ENCODE measurements around the gene UVSSA. TPM values are rescaled to one million over a fixed set of nuclear protein-coding genes. Genes with fewer than 3 reads are reported as not detected.

UVSSA gene
- total RNA-seq, 2 donors from 2014 or later: 50.4 to 61.6 TPM

GRCh38 chr4:1316537-1317168, 30.4 kb upstream of the UVSSA start:
- Mint-ChIP-seq H3K36me3 (ENCODE audit: low read depth) (peaks cover 88% of the 10 kb centered on the region), H3K27ac (no peak overlapping the region), H3K27me3 (ENCODE audit: insufficient read depth) (no peaks in the 10 kb centered on the region), H3K4me3 (no peak overlapping the region), H3K4me1 (peaks cover 4% of the 10 kb centered on the region), H3K9me3 (peaks cover 23% of the 10 kb centered on the region)
- Histone ChIP-seq H3K27me3 (ENCODE audit: control insufficient read depth, insufficient read depth, low read length, poor library complexity, severe bottlenecking) (no peaks in the 10 kb centered on the region), H3K27ac (ENCODE audit: low read depth, low read length) (no peak overlapping the region), H3K4me3 (ENCODE audit: low read length) (no peak overlapping the region), H3K36me3 (ENCODE audit: control insufficient read depth, insufficient read depth, low read length) (peaks cover 72% of the 10 kb centered on the region), H3K4me1 (ENCODE audit: control insufficient read depth, insufficient read depth, low read length) (no peaks in the 10 kb centered on the region), H3K9me3 (ENCODE audit: control insufficient read depth, low read length) (peaks cover 26% of the 10 kb centered on the region), H3K9ac (ENCODE audit: extremely low read depth, low read length, poor library complexity, severe bottlenecking) (no peak overlapping the region)
- WGBS, 2 experiments (ENCODE audit: insufficient coverage in 1 of 2, insufficient read length in 1 of 2): 89% methylated on average over 6 to 14 of the region's 16 CpGs
- DNase-seq: no peak
- TF ChIP-seq CTCF (conservative IDR thresholded peaks at IDR 0.05): no peak

GRCh38 chr4:1317177-1318045, 29.6 kb upstream of the UVSSA start:
- H3K27me3 Mint-ChIP-seq (ENCODE audit: insufficient read depth): no peaks in the 10 kb centered on the region
- Histone ChIP-seq H3K9ac (ENCODE audit: extremely low read depth, low read length, poor library complexity, severe bottlenecking) (no peak overlapping the region), H3K27me3 (ENCODE audit: control insufficient read depth, insufficient read depth, low read length, poor library complexity, severe bottlenecking) (no peaks in the 10 kb centered on the region), H3K27ac (ENCODE audit: low read depth, low read length) (no peak overlapping the region), H3K9me3 (ENCODE audit: control insufficient read depth, low read length) (peaks cover 26% of the 10 kb centered on the region), H3K36me3 (ENCODE audit: control insufficient read depth, insufficient read depth, low read length) (peaks cover 70% of the 10 kb centered on the region), H3K4me3 (ENCODE audit: low read length) (no peak overlapping the region), H3K4me1 (ENCODE audit: control insufficient read depth, insufficient read depth, low read length) (peaks cover 4% of the 10 kb centered on the region)
- H3K4me3 Mint-ChIP-seq: no peak overlapping the region
- WGBS, 2 experiments (ENCODE audit: insufficient coverage in 1 of 2, insufficient read length in 1 of 2): 94 to 97% methylated on average over 18 to 28 of the region's 29 CpGs
- peaks cover 88% of the 10 kb centered on the region for H3K36me3 Mint-ChIP-seq (ENCODE audit: low read depth)
- no peak for DNase-seq
- no peak overlapping the region for H3K27ac Mint-ChIP-seq
- peaks cover 8% of the 10 kb centered on the region for H3K4me1 Mint-ChIP-seq
- peaks cover 23% of the 10 kb centered on the region for H3K9me3 Mint-ChIP-seq
- TF ChIP-seq CTCF (conservative IDR thresholded peaks at IDR 0.05): no peak

- TF ChIP-seq CTCF (conservative IDR thresholded peaks at IDR 0.05): no peak
- H3K27ac Mint-ChIP-seq: no peak overlapping the region
- no peaks in the 10 kb centered on the region for H3K27me3 ChIP-seq (ENCODE audit: control insufficient read depth, insufficient read depth, low read length, poor library complexity, severe bottlenecking)
- DNase-seq: no peak
- no peak overlapping the region for H3K27ac ChIP-seq (ENCODE audit: low read depth, low read length)
- peaks cover 70% of the 10 kb centered on the region for H3K36me3 ChIP-seq (ENCODE audit: control insufficient read depth, insufficient read depth, low read length)
- no peak overlapping the region for H3K4me3 Mint-ChIP-seq
- H3K9ac ChIP-seq (ENCODE audit: extremely low read depth, low read length, poor library complexity, severe bottlenecking): no peak overlapping the region
- WGBS, 2 experiments (ENCODE audit: insufficient coverage in 1 of 2, insufficient read length in 1 of 2): 95 to 100% methylated on average over 6 to 13 of the region's 13 CpGs
- peaks cover 85% of the 10 kb centered on the region for H3K36me3 Mint-ChIP-seq (ENCODE audit: low read depth)
- no peaks in the 10 kb centered on the region for H3K27me3 Mint-ChIP-seq (ENCODE audit: insufficient read depth)
- peaks cover 23% of the 10 kb centered on the region for H3K9me3 ChIP-seq (ENCODE audit: control insufficient read depth, low read length)
- H3K4me1 Mint-ChIP-seq: peaks cover 8% of the 10 kb centered on the region
- peaks cover 22% of the 10 kb centered on the region for H3K9me3 Mint-ChIP-seq
- H3K4me3 ChIP-seq (ENCODE audit: low read length): no peak overlapping the region
- H3K4me1 ChIP-seq (ENCODE audit: control insufficient read depth, insufficient read depth, low read length): peaks cover 4% of the 10 kb centered on the region
Observed at GRCh38 chr4:1318046-1318375, 29.0 kb upstream of the UVSSA start.
